ENCODE results near the gene SYT9. TPM values are rescaled to one million over a fixed set of nuclear protein-coding genes. Genes with fewer than 3 reads are reported as not detected.

Gene SYT9
- polyA plus RNA-seq, 1 donor from 2014 or later, result 2.3 TPM

GRCh38 chr11:7495882-7496551, 244.3 kb downstream of the SYT9 start:
- no peaks in the 10 kb centered on the region for H3K36me3 ChIP-seq (ENCODE audit: insufficient read depth, low read length)
- H3K79me2 ChIP-seq (replicated peaks; ENCODE audit: insufficient read depth, low read length), result no peaks in the 10 kb centered on the region
- no peaks in the 10 kb centered on the region for H4K20me1 ChIP-seq (ENCODE audit: insufficient read depth)
- no peak overlapping the region for H3K4me3 ChIP-seq (ENCODE audit: low read length)
- H3K27ac ChIP-seq (ENCODE audit: low read length), result no peak overlapping the region
- no peaks in the 10 kb centered on the region for H3K27me3 ChIP-seq (ENCODE audit: insufficient read depth, low read depth, low read length)
- no peaks in the 10 kb centered on the region for H3F3A ChIP-seq (ENCODE audit: insufficient read depth, low read length, poor library complexity, severe bottlenecking)
- H3K9me2 ChIP-seq (ENCODE audit: insufficient read depth, low read length), result no peaks in the 10 kb centered on the region
- no peak overlapping the region for H3K4me2 ChIP-seq (ENCODE audit: low read length)
- H3K9me3 ChIP-seq (ENCODE audit: low read length), result no peaks in the 10 kb centered on the region
- no peak overlapping the region for H3K9ac ChIP-seq (ENCODE audit: low read length)
- H2AFZ ChIP-seq (ENCODE audit: low read depth, low read length), result no peak overlapping the region
- TF ChIP-seq REST (IDR thresholded peaks at IDR 0.05; ENCODE audit: borderline replicate concordance), result no peak
- no peak for TF ChIP-seq TAF1 (IDR thresholded peaks at IDR 0.05; ENCODE audit: low read depth)
- no peak for TF ChIP-seq SMC3 (conservative IDR thresholded peaks at IDR 0.05; ENCODE audit: poor library complexity)
- TF ChIP-seq MXI1 (conservative IDR thresholded peaks at IDR 0.05; ENCODE audit: poor library complexity, severe bottlenecking), result no peak
- no peak for TF ChIP-seq CTCF (IDR thresholded peaks at IDR 0.05; ENCODE audit: poor library complexity, severe bottlenecking)
- TF ChIP-seq RAD21 (conservative IDR thresholded peaks at IDR 0.05), result no peak

GRCh38 chr11:7498193-7498592, 246.5 kb downstream of the SYT9 start:
- Histone ChIP-seq H3K36me3 (ENCODE audit: insufficient read depth, low read length) (no peaks in the 10 kb centered on the region), H3K27ac (ENCODE audit: low read length) (no peak overlapping the region), H3K27me3 (ENCODE audit: insufficient read depth, low read depth, low read length) (no peaks in the 10 kb centered on the region), H3K9me3 (ENCODE audit: low read length) (no peaks in the 10 kb centered on the region), H3K4me2 (ENCODE audit: low read length) (no peak overlapping the region), H2AFZ (ENCODE audit: low read depth, low read length) (no peak overlapping the region), H3K4me3 (ENCODE audit: low read length) (no peak overlapping the region), H3K9ac (ENCODE audit: low read length) (no peak overlapping the region), H4K20me1 (ENCODE audit: insufficient read depth) (no peaks in the 10 kb centered on the region), H3K79me2 (replicated peaks; ENCODE audit: insufficient read depth, low read length) (no peaks in the 10 kb centered on the region), H3F3A (ENCODE audit: insufficient read depth, low read length, poor library complexity, severe bottlenecking) (no peaks in the 10 kb centered on the region), H3K9me2 (ENCODE audit: insufficient read depth, low read length) (no peaks in the 10 kb centered on the region)
- no peak for TF ChIP-seq EZH2 (IDR thresholded peaks at IDR 0.05; ENCODE audit: borderline replicate concordance, insufficient read depth, low read length, poor library complexity, severe bottlenecking)
- no peak for TF ChIP-seq MXI1 (conservative IDR thresholded peaks at IDR 0.05; ENCODE audit: poor library complexity, severe bottlenecking)
- no peak for TF ChIP-seq TAF1 (IDR thresholded peaks at IDR 0.05; ENCODE audit: low read depth)
- no peak for TF ChIP-seq CTCF (IDR thresholded peaks at IDR 0.05; ENCODE audit: poor library complexity, severe bottlenecking)
- TF ChIP-seq EP300 (conservative IDR thresholded peaks at IDR 0.05; ENCODE audit: poor library complexity, severe bottlenecking), result no peak
- no peak for TF ChIP-seq SMC3 (conservative IDR thresholded peaks at IDR 0.05; ENCODE audit: poor library complexity)
- no peak for TF ChIP-seq POLR2AphosphoS5 (IDR thresholded peaks at IDR 0.05)
- TF ChIP-seq REST (IDR thresholded peaks at IDR 0.05; ENCODE audit: borderline replicate concordance), result no peak
- TF ChIP-seq RAD21 (conservative IDR thresholded peaks at IDR 0.05), result no peak
